Panc1 (cell line): ENCODE measurements around the gene FCMR. TPM values are rescaled to one million over a fixed set of nuclear protein-coding genes. Genes with fewer than 3 reads are reported as not detected.

ENCODE experiments used
- ATAC-seq: fragments of 200-7000 bp; cut with Tn5 transposase; 2 replicates; pipeline ENCODE4 v1.9.1; 2020; ENCODE audit warnings: mild to moderate bottlenecking, moderate library complexity
- BruUV-seq: library from RNA; stranded (reverse); fragments of 400-500 nt; replicated peaks from 2 replicates; lab custom pipeline; 2021; lab: Mats Ljungman, UMichigan
- CTCF ChIA-PET: fragments of 300-600 bp; sonication (Branson Sonifier 250); formaldehyde crosslinking; loops from one replicate; lab custom pipeline; 2022; ENCODE audit warnings: antibody characterized with exemption; lab: Charles Lee
- POLR2A ChIA-PET: fragments of 300-600 bp; sonication (Branson Sonifier 250); formaldehyde crosslinking; loops from one replicate; lab custom pipeline; 2022; ENCODE audit warnings: antibody characterized with exemption; lab: Charles Lee
- DNase-seq: peaks from one replicate; pipeline ENCODE4 v3.0.0-alpha.2; 2010; ENCODE audit warnings: low read depth, low spot score
- H3K27ac ChIP-seq: 2 replicates; pipeline ENCODE4 v1.5.1; 2011; ENCODE audit warnings: mild to moderate bottlenecking, low read length, inconsistent platforms
- H3K27me3 ChIP-seq: fragments of 200-500 bp; sonication (Bioruptor generic); 2 replicates; pipeline ENCODE4 v1.6.0; 2014; ENCODE audit warnings: low read length, inconsistent platforms; ENCODE audit not compliant: control insufficient read depth, insufficient read depth
- H3K36me3 ChIP-seq: fragments of 200-500 bp; sonication (Bioruptor generic); 2 replicates; pipeline ENCODE4 v1.5.1; 2014; ENCODE audit warnings: inconsistent platforms, mild to moderate bottlenecking, low read length, moderate library complexity; ENCODE audit not compliant: control insufficient read depth, insufficient read depth
- H3K4me1 ChIP-seq: 2 replicates; pipeline ENCODE4 v1.5.1; 2011; ENCODE audit warnings: inconsistent platforms, mild to moderate bottlenecking, low read length, moderate library complexity; ENCODE audit not compliant: control insufficient read depth, insufficient read depth
- H3K4me3 ChIP-seq, 2 experiments: 2 replicates each; pipeline ENCODE4 v1.5.1; 2011 to 2012; ENCODE audit warnings: low read depth in 2 of 2, low read length in 2 of 2, mild to moderate bottlenecking in 2 of 2, inconsistent platforms in 1 of 2, moderate library complexity in 1 of 2
- H3K9me3 ChIP-seq: fragments of 200-500 bp; sonication (Bioruptor generic); 2 replicates; pipeline ENCODE4 v1.5.1; 2014; ENCODE audit warnings: low read depth, mild to moderate bottlenecking, inconsistent platforms, low read length, moderate library complexity; ENCODE audit not compliant: control insufficient read depth, insufficient read depth
- CTCF ChIP-seq: fragments of 450-650 bp; IDR thresholded peaks from 2 replicates; pipeline ENCODE4 v1.5.1; 2017; ENCODE audit warnings: mild to moderate bottlenecking
- POLR2AphosphoS5 ChIP-seq: IDR thresholded peaks from 2 replicates; pipeline ENCODE4 v1.6.1; 2012; ENCODE audit warnings: mild to moderate bottlenecking, low read depth, low read length, moderate library complexity
- REST ChIP-seq, 2 experiments: IDR thresholded peaks; 2 replicates each; pipeline ENCODE4 v1.6.1; 2011 to 2012; ENCODE audit warnings: low read depth in 2 of 2, control low read depth in 1 of 2, low read length in 1 of 2, mild to moderate bottlenecking in 1 of 2, moderate library complexity in 1 of 2; ENCODE audit not compliant: insufficient read depth in 1 of 2
- SIN3A ChIP-seq: IDR thresholded peaks from 2 replicates; pipeline ENCODE4 v1.6.1; 2012; ENCODE audit warnings: low read depth, mild to moderate bottlenecking, low read length, moderate library complexity, borderline replicate concordance; ENCODE audit not compliant: insufficient read depth
- TCF7L2 ChIP-seq: IDR thresholded peaks from 2 replicates; pipeline ENCODE4 v1.6.1; 2011; ENCODE audit warnings: mild to moderate bottlenecking, low read depth, low read length, inconsistent platforms
- in situ Hi-C: cut with HindIII; loops from 2 replicates; pipeline ENCODE4 v1.10.0; 2016; ENCODE audit warnings: low sequenced_read_pairs, low pct_unique_long_range_greater_than_20kb
- intact Hi-C: fragments of 100-400 bp; cut with micrococcal nuclease; formaldehyde crosslinking; loops from one replicate; pipeline ENCODE4 v1.10.0; 2022; ENCODE audit not compliant: unreplicated experiment
- total RNA-seq: library from RNA; stranded (reverse); gene quantifications from one replicate; pipeline ENCODE4 v1.2.1, GENCODE V29; 2021; ENCODE audit not compliant: unreplicated experiment

FCMR gene
- total RNA-seq, 1 experiment from 2014 or later, result 0.41 TPM

- Histone ChIP-seq H3K4me3 (no peak overlapping the region), H3K27ac (no peak overlapping the region), H3K36me3 (no peaks in the 10 kb centered on the region), H3K27me3 (peaks cover 4% of the 10 kb centered on the region; the same call in 1 of the 2 replicates), H3K9me3 (no peaks in the 10 kb centered on the region), H3K4me1 (no peaks in the 10 kb centered on the region)
- BruUV-seq, result no TSS peak
- intact Hi-C loops (no loop called here), in situ Hi-C loops (no loop called here)
- ATAC-seq (no peak), DNase-seq (no peak)
- TF ChIP-seq SIN3A, result no peak
- no peak for TF ChIP-seq CTCF
- TF ChIP-seq TCF7L2, result no peak
- no peak for TF ChIP-seq POLR2AphosphoS5
- POLR2A ChIA-PET, result no interaction called here
- CTCF ChIA-PET, result no interaction called here
Observed at GRCh38 chr1:206945779-206946178, 24.0 kb upstream of the FCMR start.

- Histone ChIP-seq H3K27ac (no peak overlapping the region), H3K36me3 (no peaks in the 10 kb centered on the region), H3K4me1 (no peaks in the 10 kb centered on the region), H3K9me3 (no peaks in the 10 kb centered on the region), H3K27me3 (peaks cover 4% of the 10 kb centered on the region; the same call in 1 of the 2 replicates), H3K4me3 (no peak overlapping the region)
- CTCF ChIA-PET, result no interaction called here
- BruUV-seq, result no TSS peak
- TF ChIP-seq TCF7L2 (no peak), POLR2AphosphoS5 (no peak), SIN3A (no peak), REST (IDR thresholded peaks at IDR 0.05; ENCODE audit: insufficient read depth in 1 of 2, low read depth in 2 of 2, low read length in 1 of 2) (no peak), CTCF (no peak)
- in situ Hi-C loops, result no loop called here
- POLR2A ChIA-PET, result no interaction called here
- DNase-seq (no peak), ATAC-seq (no peak)
- intact Hi-C loops, result no loop called here
Observed at GRCh38 chr1:206944703-206945102, 23.0 kb upstream of the FCMR start.
